OCI-LY7 (cell line): ENCODE measurements around the gene SMIM22. TPM values are rescaled to one million over a fixed set of nuclear protein-coding genes. Genes with fewer than 3 reads are reported as not detected.
A peak's percentile ranks its signal among the peaks of the same experiment; 100 is the strongest.

Experiments
- Bru-seq: library from RNA; stranded (reverse); fragments of 400-500 nt; gene quantifications from one replicate; lab custom pipeline; 2021; lab: Mats Ljungman, UMichigan
- BruChase-seq, 2 experiments: library from RNA; stranded (reverse); fragments of 400-500 nt; gene quantifications; one replicate each; lab custom pipeline; 2021; lab: Mats Ljungman, UMichigan
- BruUV-seq: library from RNA; stranded (reverse); fragments of 400-500 nt; replicated peaks from 2 replicates; lab custom pipeline; 2021; lab: Mats Ljungman, UMichigan
- CTCF ChIA-PET: fragments of 300-600 bp; sonication (Branson Sonifier 250); formaldehyde crosslinking; loops from one replicate; lab custom pipeline; 2022; ENCODE audit warnings: antibody characterized with exemption; ENCODE audit not compliant: unreplicated experiment; lab: Charles Lee
- POLR2A ChIA-PET: fragments of 300-600 bp; sonication (Branson Sonifier 250); formaldehyde crosslinking; loops from one replicate; lab custom pipeline; 2022; ENCODE audit warnings: antibody characterized with exemption; lab: Charles Lee
- DNase-seq: peaks from one replicate; pipeline ENCODE4 v3.0.0-alpha.2; 2015; ENCODE audit warnings: low spot score
- H2AFZ ChIP-seq: fragments of 200-600 bp; sonication (generic), shearing (Covaris generic); 2 replicates; pipeline ENCODE4 v1.6.1; 2014; ENCODE audit warnings: mild to moderate bottlenecking, antibody characterized with exemption, low read length, moderate library complexity
- H3K27ac ChIP-seq: fragments of 200-600 bp; sonication (generic); 2 replicates; pipeline ENCODE4 v1.5.1; 2014; ENCODE audit warnings: mixed run types, low read depth, mild to moderate bottlenecking, moderate library complexity, low read length, inconsistent platforms; ENCODE audit not compliant: poor library complexity, severe bottlenecking
- H3K36me3 ChIP-seq: fragments of 200-600 bp; sonication (generic); 2 replicates; pipeline ENCODE4 v1.6.1; 2014; ENCODE audit warnings: mild to moderate bottlenecking, antibody characterized with exemption, low read length, moderate library complexity, mixed read lengths; ENCODE audit not compliant: insufficient read depth
- H3K4me1 ChIP-seq: fragments of 200-600 bp; sonication (generic); 2 replicates; pipeline ENCODE4 v1.5.1; 2014; ENCODE audit warnings: mild to moderate bottlenecking, low read length; ENCODE audit not compliant: insufficient read depth, poor library complexity, severe bottlenecking
- H3K4me2 ChIP-seq: fragments of 200-600 bp; sonication (generic); 2 replicates; pipeline ENCODE4 v1.6.1; 2014; ENCODE audit warnings: mild to moderate bottlenecking, low read length
- H3K4me3 ChIP-seq: fragments of 200-600 bp; sonication (generic); 2 replicates; pipeline ENCODE4 v1.5.1; 2014; ENCODE audit warnings: mild to moderate bottlenecking, low read depth, low read length; ENCODE audit not compliant: poor library complexity, severe bottlenecking
- H3K79me2 ChIP-seq: fragments of 200-600 bp; sonication (generic); 2 replicates; pipeline ENCODE4 v1.6.1; 2016; ENCODE audit warnings: low read depth, mild to moderate bottlenecking, low read length, moderate library complexity, mixed read lengths; ENCODE audit not compliant: insufficient read depth
- H3K9me2 ChIP-seq: fragments of 200-600 bp; sonication (generic); 2 replicates; pipeline ENCODE4 v1.6.1; 2016; ENCODE audit warnings: mild to moderate bottlenecking, low read length, mixed read lengths; ENCODE audit not compliant: insufficient read depth
- H3K9me3 ChIP-seq: fragments of 200-600 bp; sonication (generic); 2 replicates; pipeline ENCODE4 v1.6.1; 2014; ENCODE audit warnings: mild to moderate bottlenecking, mixed run types, low read length, mixed read lengths
- H4K20me1 ChIP-seq: fragments of 200-600 bp; sonication (generic); 2 replicates; pipeline ENCODE4 v1.6.1; 2014; ENCODE audit warnings: mild to moderate bottlenecking, antibody characterized with exemption, low read length, moderate library complexity, mixed read lengths; ENCODE audit not compliant: insufficient read depth
- CTCF ChIP-seq: fragments of 200-600 bp; sonication (generic); conservative IDR thresholded peaks from 2 replicates; pipeline ENCODE4 v1.5.1; 2014; ENCODE audit warnings: mild to moderate bottlenecking, antibody characterized with exemption, low read length, moderate library complexity, mixed read lengths
- EZH2phosphoT487 ChIP-seq: fragments of 200-600 bp; sonication (generic); IDR thresholded peaks from 2 replicates; pipeline ENCODE4 v1.6.1; 2018; ENCODE audit warnings: low read depth, borderline replicate concordance, mild to moderate bottlenecking, mixed run types, antibody characterized with exemption, low read length, moderate library complexity, mixed read lengths
- intact Hi-C: fragments of 100-400 bp; cut with micrococcal nuclease; formaldehyde crosslinking; loops from one replicate; pipeline ENCODE4 v1.10.0; 2022; ENCODE audit not compliant: unreplicated experiment
- long read RNA-seq: library from polyadenylated mRNA; stranded (forward); transcript quantifications from one replicate; pipeline ENCODE4 v2.0.0, GENCODE V29; 2022
- total RNA-seq, 2 experiments: library from RNA; depleted of rRNA in 1 of 2; stranded (reverse); fragments of >200 nt in 1 of 2; shearing (Covaris generic) in 1 of 2; gene quantifications; 2 replicates each; pipeline ENCODE4 v1.2.3, GENCODE V29; 2014 to 2022

Gene SMIM22
- total RNA-seq (2014; rRNA removed; shearing (Covaris generic)) (not detected in 2 replicates), total RNA-seq (2022) (not detected in 2 replicates), Bru-seq, nascent RNA (not detected), BruChase-seq, experiment 1, labeled RNA remaining after a 6-hour chase (percentile 11 among the genes with signal in this experiment), BruChase-seq, experiment 2, labeled RNA remaining after a 2-hour chase (not detected)
- long read RNA-seq: 0 reads

- ChIA-PET CTCF (no interaction called here), POLR2A (interaction anchor here (0.5 kb wide), 1 partner anchor 36 kb away, joined by 3 read pairs; no protein-coding TSS in a partner anchor)
- Histone ChIP-seq H3K4me1 (no peaks in the 10 kb centered on the region), H3K4me2 (no peak within 1 kb of the TSS), H3K9me3 (no peaks in the 10 kb centered on the region), H4K20me1 (no peaks in the 10 kb centered on the region), H3K36me3 (no peaks in the 10 kb centered on the region), H2AFZ (no peak within 1 kb of the TSS), H3K79me2 (no peaks in the 10 kb centered on the region), H3K9me2 (no peaks in the 10 kb centered on the region), H3K27ac (no peak within 1 kb of the TSS), H3K4me3 (no peak within 1 kb of the TSS)
- TF ChIP-seq CTCF (no peak), EZH2phosphoT487 (no peak)
- BruUV-seq: no TSS peak
- intact Hi-C loops: no loop called here
- no peak for DNase-seq
Measured at GRCh38 chr16:4795181-4795827, at the start of gene SMIM22. Gene SMIM22, plus strand, starts transcription at chr16:4795369. Its CDS starts 366 bp downstream, at chr16:4795735.

GRCh38 chr16:4746215-4746614 lies 49.0 kb upstream of the SMIM22 start:
- no peak overlapping the region for H3K4me2 ChIP-seq
- TF ChIP-seq EZH2phosphoT487: no peak
- no peaks in the 10 kb centered on the region for H3K79me2 ChIP-seq
- CTCF ChIA-PET: no interaction called here
- POLR2A ChIA-PET: no interaction called here
- H3K4me3 ChIP-seq: no peak overlapping the region
- no peak for DNase-seq
- no TSS peak for BruUV-seq
- H4K20me1 ChIP-seq: no peaks in the 10 kb centered on the region
- intact Hi-C loops: no loop called here
- peaks cover 15% of the 10 kb centered on the region for H3K4me1 ChIP-seq
- peaks cover under 1% of the 10 kb centered on the region; the same call in 1 of the 2 replicates for H3K36me3 ChIP-seq
- H3K9me3 ChIP-seq: no peaks in the 10 kb centered on the region
- H2AFZ ChIP-seq: no peak overlapping the region
- no peak overlapping the region for H3K27ac ChIP-seq
- no peaks in the 10 kb centered on the region for H3K9me2 ChIP-seq

- Histone ChIP-seq H3K36me3 (peaks cover 10% of the 10 kb centered on the region; the same call in 1 of the 2 replicates), H3K9me2 (no peaks in the 10 kb centered on the region), H4K20me1 (no peaks in the 10 kb centered on the region), H3K79me2 (no peaks in the 10 kb centered on the region), H2AFZ (no peak overlapping the region), H3K9me3 (no peaks in the 10 kb centered on the region), H3K4me3 (no peak overlapping the region), H3K4me1 (peaks cover 15% of the 10 kb centered on the region), H3K4me2 (no peak overlapping the region), H3K27ac (no peak overlapping the region)
- TF ChIP-seq CTCF: no peak
- TF ChIP-seq EZH2phosphoT487: no peak
- CTCF ChIA-PET: no interaction called here
- no TSS peak for BruUV-seq
- POLR2A ChIA-PET: interaction anchor here (0.8 to 1.3 kb wide), 4 partner anchors 8 to 21 kb away, joined by 3 to 7 read pairs (median 3); partner anchors contain the start of genes ANKS3 and DNAAF8
- DNase-seq: no peak
- intact Hi-C loops: no loop called here
Measured at GRCh38 chr16:4746991-4747574, 48.1 kb upstream of the SMIM22 start.
